Measurements from ENCODE around the gene FAM171A2.
A peak's percentile ranks its signal among the peaks of the same experiment; 100 is the strongest.

DNA sequence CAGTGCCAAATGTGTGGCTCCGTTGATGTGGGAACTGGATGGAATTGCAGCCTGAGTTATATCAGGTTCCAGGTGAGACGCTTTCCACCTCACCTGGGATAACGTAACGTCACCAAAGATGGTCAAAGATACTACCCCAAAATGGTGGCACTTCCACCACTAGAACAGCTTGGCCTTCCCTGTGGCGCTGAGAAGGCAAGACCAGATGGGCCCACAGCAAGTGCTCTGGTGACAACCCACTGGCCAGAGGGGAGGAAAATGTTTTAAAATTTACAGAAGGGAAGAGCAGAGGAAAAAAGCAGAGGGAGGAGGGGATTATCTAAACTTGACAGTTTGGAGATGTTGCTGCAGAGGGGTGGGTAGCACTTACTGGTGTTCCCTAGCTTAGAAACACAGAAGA is 33.3 kb upstream of the FAM171A2 start:
- TF ChIP-seq EP300 (IDR thresholded peaks at IDR 0.05; ENCODE audit: borderline replicate concordance in 1 of 2, low read depth in 2 of 2, low read length in 2 of 2) (no peak), CREB1 (IDR thresholded peaks at IDR 0.05) (no peak), YY1 (IDR thresholded peaks at IDR 0.05; ENCODE audit: low read depth, low read length) (no peak), ASH2L (IDR thresholded peaks at IDR 0.05; ENCODE audit: low read length) (no peak), TAF7 (optimal IDR thresholded peaks at IDR 0.05; ENCODE audit: borderline replicate concordance, low read depth, low read length) (no peak), POLR2A (IDR thresholded peaks at IDR 0.05; ENCODE audit: control extremely low read depth in 1 of 2, low read depth in 2 of 2, low read length in 2 of 2) (0 out of 3 replicates have a peak, but pooled peaks of 1 of the 2 experiments have one; percentile 22), EZH2 (IDR thresholded peaks at IDR 0.05; ENCODE audit: low read depth, low read length, severe bottlenecking) (no peak), TEAD4 (IDR thresholded peaks at IDR 0.05; ENCODE audit: low read depth, low read length) (no peak)
- TF ChIP-seq, protein P1, sequence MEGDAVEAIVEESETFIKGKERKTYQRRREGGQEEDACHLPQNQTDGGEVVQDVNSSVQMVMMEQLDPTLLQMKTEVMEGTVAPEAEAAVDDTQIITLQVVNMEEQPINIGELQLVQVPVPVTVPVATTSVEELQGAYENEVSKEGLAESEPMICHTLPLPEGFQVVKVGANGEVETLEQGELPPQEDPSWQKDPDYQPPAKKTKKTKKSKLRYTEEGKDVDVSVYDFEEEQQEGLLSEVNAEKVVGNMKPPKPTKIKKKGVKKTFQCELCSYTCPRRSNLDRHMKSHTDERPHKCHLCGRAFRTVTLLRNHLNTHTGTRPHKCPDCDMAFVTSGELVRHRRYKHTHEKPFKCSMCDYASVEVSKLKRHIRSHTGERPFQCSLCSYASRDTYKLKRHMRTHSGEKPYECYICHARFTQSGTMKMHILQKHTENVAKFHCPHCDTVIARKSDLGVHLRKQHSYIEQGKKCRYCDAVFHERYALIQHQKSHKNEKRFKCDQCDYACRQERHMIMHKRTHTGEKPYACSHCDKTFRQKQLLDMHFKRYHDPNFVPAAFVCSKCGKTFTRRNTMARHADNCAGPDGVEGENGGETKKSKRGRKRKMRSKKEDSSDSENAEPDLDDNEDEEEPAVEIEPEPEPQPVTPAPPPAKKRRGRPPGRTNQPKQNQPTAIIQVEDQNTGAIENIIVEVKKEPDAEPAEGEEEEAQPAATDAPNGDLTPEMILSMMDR (IDR thresholded peaks at IDR 0.05; ENCODE audit: control extremely low read depth in 1 of 3, insufficient read depth in 1 of 3, low read depth in 1 of 3, low read length in 3 of 3): no peak

Measured in H1 (cell line).